CD14-positive monocyte (primary cell): Measurements from ENCODE around the gene AGAP1. TPM values are rescaled to one million over a fixed set of nuclear protein-coding genes. Genes with fewer than 3 reads are reported as not detected.

Experiments
- DNase-seq, 3 donors: peaks; one replicate each; pipeline ENCODE4 v3.0.0-alpha.2; 2011 to 2022
- H2AFZ ChIP-seq: 2 replicates; pipeline ENCODE4 v1.6.0; 2012; ENCODE audit warnings: mild to moderate bottlenecking, low read depth, low read length, inconsistent platforms; ENCODE audit not compliant: insufficient read depth, poor library complexity, severe bottlenecking
- H3K27ac ChIP-seq, 2 donors: 1 replicate in 1 of 2; 2 replicates in 1 of 2; pipeline ENCODE4 v1.5.1; 2012 to 2013; ENCODE audit warnings: low read length in 2 of 2, control low read depth in 1 of 2, inconsistent platforms in 1 of 2, low read depth in 1 of 2, mild to moderate bottlenecking in 1 of 2
- H3K27me3 ChIP-seq, 2 donors: one replicate each; pipeline versions ENCODE4 v1.6.0 to v1.6.1; 2011 to 2013; ENCODE audit warnings: low read length in 2 of 2; ENCODE audit not compliant: control insufficient read depth in 2 of 2, insufficient read depth in 2 of 2
- H3K36me3 ChIP-seq, 2 donors: replicated peaks in 1 of 2; 1 replicate in 1 of 2; 2 replicates in 1 of 2; pipeline versions ENCODE4 v1.5.1 to v1.6.1; 2012 to 2013; ENCODE audit warnings: low read length in 2 of 2, control low read depth in 1 of 2, inconsistent platforms in 1 of 2, mild to moderate bottlenecking in 1 of 2; ENCODE audit not compliant: insufficient read depth in 2 of 2, control insufficient read depth in 1 of 2
- H3K4me1 ChIP-seq, 2 donors: 1 replicate in 1 of 2; 2 replicates in 1 of 2; pipeline versions ENCODE4 v1.5.1 to v1.6.1; 2012 to 2013; ENCODE audit warnings: low read length in 2 of 2, control low read depth in 1 of 2, inconsistent platforms in 1 of 2, mild to moderate bottlenecking in 1 of 2, moderate library complexity in 1 of 2; ENCODE audit not compliant: insufficient read depth in 2 of 2, control insufficient read depth in 1 of 2
- H3K4me2 ChIP-seq: replicated peaks from 2 replicates; pipeline ENCODE3; 2012; ENCODE audit warnings: low read length, moderate library complexity, mild to moderate bottlenecking; ENCODE audit not compliant: poor library complexity, severe bottlenecking; ENCODE audit errors: extremely low read depth
- H3K4me3 ChIP-seq, 3 experiments: fragments of 200-600 bp in 1 of 3; sonication (generic) in 1 of 3; replicated peaks in 1 of 3; 1 replicate in 2 of 3; 2 replicates in 1 of 3; pipeline ENCODE4 v1.5.1; 2011 to 2013; ENCODE audit warnings: low read length in 3 of 3, mild to moderate bottlenecking in 3 of 3, control low read depth in 2 of 3, low read depth in 2 of 3, inconsistent platforms in 1 of 3, moderate library complexity in 1 of 3
- H3K79me2 ChIP-seq: 2 replicates; pipeline ENCODE4 v1.6.0; 2012; ENCODE audit warnings: mild to moderate bottlenecking, control low read depth, inconsistent platforms, low read length, moderate library complexity; ENCODE audit not compliant: insufficient read depth
- H3K9ac ChIP-seq: 2 replicates; pipeline ENCODE4 v1.6.0; 2017; ENCODE audit warnings: low read length, mild to moderate bottlenecking; ENCODE audit not compliant: insufficient read depth, poor library complexity, severe bottlenecking
- H3K9me3 ChIP-seq, 2 donors: replicated peaks in 1 of 2; 1 replicate in 1 of 2; 2 replicates in 1 of 2; pipeline versions ENCODE4 v1.5.1 to v1.6.1; 2012 to 2013; ENCODE audit warnings: low read length in 2 of 2, control low read depth in 1 of 2; ENCODE audit not compliant: control insufficient read depth in 1 of 2, insufficient read depth in 1 of 2
- H4K20me1 ChIP-seq: 2 replicates; pipeline ENCODE4 v1.6.0; 2012; ENCODE audit warnings: mild to moderate bottlenecking, low read length, control low read depth, moderate library complexity; ENCODE audit not compliant: insufficient read depth
- H3K27ac Mint-ChIP-seq, 7 donors: one replicate each; pipeline ENCODE4 v1.8.0; 2020; ENCODE audit warnings: mild to moderate bottlenecking in 7 of 7, mixed read lengths in 7 of 7, moderate library complexity in 6 of 7, inconsistent platforms in 2 of 7
- H3K27me3 Mint-ChIP-seq, 3 donors: one replicate each; pipeline ENCODE4 v1.8.0; 2021 to 2022; ENCODE audit warnings: low read depth in 3 of 3, mild to moderate bottlenecking in 3 of 3, mixed read lengths in 3 of 3, moderate library complexity in 3 of 3, inconsistent platforms in 1 of 3
- H3K36me3 Mint-ChIP-seq, 2 donors: one replicate each; pipeline ENCODE4 v1.8.0; 2020; ENCODE audit warnings: mixed read lengths in 2 of 2, inconsistent platforms in 1 of 2, mild to moderate bottlenecking in 1 of 2
- H3K4me1 Mint-ChIP-seq: one replicate; pipeline ENCODE4 v1.8.0; 2020; ENCODE audit warnings: mild to moderate bottlenecking, mixed read lengths
- H3K4me3 Mint-ChIP-seq, 2 donors: one replicate each; pipeline ENCODE4 v1.8.0; 2020; ENCODE audit warnings: mild to moderate bottlenecking in 2 of 2, mixed read lengths in 2 of 2, moderate library complexity in 1 of 2
- H3K9me3 Mint-ChIP-seq, 7 donors: one replicate each; pipeline ENCODE4 v1.8.0; 2020 to 2022; ENCODE audit warnings: mixed read lengths in 7 of 7, mild to moderate bottlenecking in 6 of 7, moderate library complexity in 6 of 7, inconsistent platforms in 2 of 7
- CTCF ChIP-seq: fragments of 200-600 bp; IDR thresholded peaks from one replicate; pipeline ENCODE4 v1.8.0; 2022; ENCODE audit warnings: antibody characterized with exemption, mild to moderate bottlenecking
- WGBS: methylation state at CpG from one replicate; pipeline ENCODE4 v1.1.5; 2013; ENCODE audit warnings: missing lambda C conversion rate; ENCODE audit not compliant: insufficient coverage; 5-methylcytosine and 5-hydroxymethylcytosine counted together
- intact Hi-C, 2 donors: fragments of 100-400 bp; cut with micrococcal nuclease; formaldehyde crosslinking; loops; one replicate each; pipeline versions ENCODE4 v1.15.0 to v1.15.1; 2023
- polyA plus RNA-seq, 3 donors: library from polyadenylated mRNA; depleted of rRNA in 1 of 3; unstranded in 2 of 3; stranded (reverse) in 1 of 3; fragments of 300-500 nt in 2 of 3; fragments of >200 nt in 1 of 3; fragmentation: Illumina TruSeq in 2 of 3; gene quantifications; 1 replicate in 2 of 3; 2 replicates in 1 of 3; pipeline ENCODE4 v1.2.3, GENCODE V29; 2012 to 2021

The AGAP1 gene
- polyA plus RNA-seq, 3 donors, result 0.12 TPM; not detected in 2

GRCh38 chr2:236036045-236036444, 542.2 kb downstream of the AGAP1 start:
- H3K27me3 Mint-ChIP-seq, result peaks cover 0 to 3% (median 2%) of the 10 kb centered on the region in 3 donors
- H3K27ac Mint-ChIP-seq, result no peak overlapping the region
- no peak for DNase-seq
- no peaks in the 10 kb centered on the region for H3K79me2 ChIP-seq
- peaks cover 2 to 17% (median 3%) of the 10 kb centered on the region in 7 donors for H3K9me3 Mint-ChIP-seq
- H3K4me3 ChIP-seq, result no peak overlapping the region
- H3K36me3 ChIP-seq, result no peaks in the 10 kb centered on the region
- no peak overlapping the region for H3K4me3 Mint-ChIP-seq
- peaks cover 0 to 3% of the 10 kb centered on the region in 2 donors for H3K9me3 ChIP-seq
- H3K4me2 ChIP-seq, result no peak overlapping the region
- no peaks in the 10 kb centered on the region for H3K4me1 ChIP-seq
- no peaks in the 10 kb centered on the region for H3K36me3 Mint-ChIP-seq
- H3K27ac ChIP-seq, result no peak overlapping the region
- WGBS, result 96% methylated on average over 15 of the region's 16 CpGs
- no peaks in the 10 kb centered on the region for H3K4me1 Mint-ChIP-seq
- no peak overlapping the region for H2AFZ ChIP-seq
- no peak overlapping the region for H3K9ac ChIP-seq
- intact Hi-C loops, result no loop called here
- H3K27me3 ChIP-seq, result no peaks in the 10 kb centered on the region
- no peaks in the 10 kb centered on the region for H4K20me1 ChIP-seq
- no peak for TF ChIP-seq CTCF

- Histone ChIP-seq H4K20me1 (no peaks in the 10 kb centered on the region), H3K4me2 (no peak overlapping the region), H2AFZ (no peak overlapping the region), H3K27me3 (no peaks in the 10 kb centered on the region), H3K79me2 (no peaks in the 10 kb centered on the region), H3K27ac (no peak overlapping the region), H3K9me3 (no peaks in the 10 kb centered on the region), H3K36me3 (no peaks in the 10 kb centered on the region), H3K9ac (no peak overlapping the region), H3K4me1 (no peaks in the 10 kb centered on the region), H3K4me3 (no peak overlapping the region)
- 88% methylated on average over 5 of the region's 7 CpGs for WGBS
- Mint-ChIP-seq H3K27ac (peak overlapping the region in 1 of 7 donors; percentile 23), H3K4me3 (no peak overlapping the region), H3K4me1 (no peaks in the 10 kb centered on the region), H3K27me3 (peaks cover 0 to 2% (median 2%) of the 10 kb centered on the region in 3 donors), H3K36me3 (no peaks in the 10 kb centered on the region), H3K9me3 (peaks cover 0 to 6% (median 0%) of the 10 kb centered on the region in 7 donors)
- no peak for TF ChIP-seq CTCF
- DNase-seq, result no peak
- intact Hi-C loops, result no loop called here
These were observed 544.3 kb downstream of the AGAP1 start for GRCh38 chr2:236038096-236038495.
